ENCODE results near the gene PARD3B. TPM values are rescaled to one million over a fixed set of nuclear protein-coding genes. Genes with fewer than 3 reads are reported as not detected.
"Not testable (repeated sequence)": the region's sequence is repeated elsewhere in the genome, so short reads cannot be mapped to it uniquely, and the experiment has no call there.

PARD3B gene
- total RNA-seq, 2 experiments from 2014 or later: 0.46 TPM; not detected in 1

GRCh38 chr2:205482399-205483081 is 937.3 kb downstream of the PARD3B start:
- H3K9me3 Mint-ChIP-seq (ENCODE audit: low read depth): no peaks in the 10 kb centered on the region
- ChIA-PET CTCF (interaction anchor here (0.6 to 1.3 kb wide), 4 partner anchors 10 to 512 kb away, joined by 3 to 8 read pairs (median 3); no protein-coding TSS in a partner anchor), POLR2A (no interaction called here)
- H3K27ac Mint-ChIP-seq: no peak overlapping the region
- intact Hi-C loops (cut with DNase I, micrococcal nuclease): no loop called here
- peaks cover 4% of the 10 kb centered on the region for H3K27me3 Mint-ChIP-seq
- no peaks in the 10 kb centered on the region for H3K36me3 Mint-ChIP-seq (ENCODE audit: low read depth)
- no peaks in the 10 kb centered on the region for H3K4me1 Mint-ChIP-seq
- no peak overlapping the region for H3K4me3 Mint-ChIP-seq
- no peak for ATAC-seq
- no peak for DNase-seq

- no peak for DNase-seq
- intact Hi-C loops (cut with DNase I, micrococcal nuclease): no loop called here
- Mint-ChIP-seq H3K4me3 (no peak overlapping the region), H3K27ac (no peak overlapping the region), H3K36me3 (ENCODE audit: low read depth) (no peaks in the 10 kb centered on the region), H3K4me1 (no peaks in the 10 kb centered on the region), H3K9me3 (ENCODE audit: low read depth) (no peaks in the 10 kb centered on the region), H3K27me3 (peaks cover 4% of the 10 kb centered on the region)
- ATAC-seq: no peak
- CTCF ChIA-PET: interaction anchor here (0.6 to 1.5 kb wide), 4 partner anchors 10 to 512 kb away, joined by 3 to 8 read pairs (median 4); no protein-coding TSS in a partner anchor
- POLR2A ChIA-PET: no interaction called here
Observed at GRCh38 chr2:205483095-205483494, 937.8 kb downstream of the PARD3B start.

- ChIA-PET POLR2A (no interaction called here), CTCF (interaction anchor here (1.3 to 1.5 kb wide), 2 partner anchors 9 to 11 kb away, joined by 5 to 8 read pairs; no protein-coding TSS in a partner anchor)
- peaks cover 4% of the 10 kb centered on the region for H3K27me3 Mint-ChIP-seq
Observed at GRCh38 chr2:205484215-205484614, 938.9 kb downstream of the PARD3B start.

GRCh38 chr2:205484764-205485163 is 939.5 kb downstream of the PARD3B start:
- peaks cover 2% of the 10 kb centered on the region for H3K27me3 Mint-ChIP-seq
- POLR2A ChIA-PET: no interaction called here

More at GRCh38 chr2:205484215-205484614, 938.9 kb downstream of the PARD3B start:
- Mint-ChIP-seq H3K27ac (no peak overlapping the region), H3K4me3 (no peak overlapping the region), H3K36me3 (ENCODE audit: low read depth) (no peaks in the 10 kb centered on the region), H3K9me3 (ENCODE audit: low read depth) (no peaks in the 10 kb centered on the region), H3K4me1 (no peaks in the 10 kb centered on the region)
- ATAC-seq (no peak), DNase-seq (no peak)
- intact Hi-C loops (cut with DNase I, micrococcal nuclease): no loop called here

GRCh38 chr2:205493528-205493927 is 948.3 kb downstream of the PARD3B start:
- ChIA-PET POLR2A (interaction anchor here (0.6 kb wide), 1 partner anchor 27 kb away, joined by 3 read pairs; no protein-coding TSS in a partner anchor), CTCF (interaction anchor here (1.6 kb wide), 1 partner anchor 10 kb away, joined by 8 read pairs; no protein-coding TSS in a partner anchor)
- H3K27me3 Mint-ChIP-seq; H3K9me3 Mint-ChIP-seq (ENCODE audit: low read depth); intact Hi-C loops (cut with DNase I, micrococcal nuclease); ATAC-seq; H3K4me1 Mint-ChIP-seq; DNase-seq; H3K4me3 Mint-ChIP-seq; H3K36me3 Mint-ChIP-seq (ENCODE audit: low read depth); H3K27ac Mint-ChIP-seq: not testable (repeated sequence)

More at GRCh38 chr2:205484764-205485163, 939.5 kb downstream of the PARD3B start:
- Mint-ChIP-seq H3K9me3 (ENCODE audit: low read depth) (no peaks in the 10 kb centered on the region), H3K27ac (no peak overlapping the region), H3K4me3 (no peak overlapping the region), H3K36me3 (ENCODE audit: low read depth) (no peaks in the 10 kb centered on the region), H3K4me1 (no peaks in the 10 kb centered on the region)
- CTCF ChIA-PET: interaction anchor here (1.5 kb wide), 1 partner anchor 11 kb away, joined by 5 read pairs; no protein-coding TSS in a partner anchor
- ATAC-seq (no peak), DNase-seq (no peak)
- intact Hi-C loops (cut with DNase I, micrococcal nuclease): no loop called here

- no peaks in the 10 kb centered on the region for H3K27me3 Mint-ChIP-seq
- no peaks in the 10 kb centered on the region for H3K36me3 Mint-ChIP-seq (ENCODE audit: low read depth)
- no peak overlapping the region for H3K4me3 Mint-ChIP-seq
- DNase-seq: no peak
- peaks cover 4% of the 10 kb centered on the region for H3K9me3 Mint-ChIP-seq (ENCODE audit: low read depth)
- no peak overlapping the region for H3K27ac Mint-ChIP-seq
- CTCF ChIA-PET: interaction anchor here (1.1 kb wide), 1 partner anchor 11 kb away, joined by 5 read pairs; no protein-coding TSS in a partner anchor
- POLR2A ChIA-PET: interaction anchor here (0.5 kb wide), 1 partner anchor 94 kb away, joined by 3 read pairs; no protein-coding TSS in a partner anchor
- H3K4me1 Mint-ChIP-seq: no peaks in the 10 kb centered on the region
- ATAC-seq: no peak
- intact Hi-C loops (cut with DNase I, micrococcal nuclease): no loop called here
Observed at GRCh38 chr2:205494537-205495235, 949.4 kb downstream of the PARD3B start.

- H3K4me3 Mint-ChIP-seq: no peak overlapping the region
- no peak for ATAC-seq
- no peaks in the 10 kb centered on the region for H3K27me3 Mint-ChIP-seq
- peaks cover 4% of the 10 kb centered on the region for H3K9me3 Mint-ChIP-seq (ENCODE audit: low read depth)
- ChIA-PET CTCF (interaction anchor here (1.1 kb wide), 1 partner anchor 12 kb away, joined by 5 read pairs; no protein-coding TSS in a partner anchor), POLR2A (no interaction called here)
- no peaks in the 10 kb centered on the region for H3K4me1 Mint-ChIP-seq
- no peaks in the 10 kb centered on the region for H3K36me3 Mint-ChIP-seq (ENCODE audit: low read depth)
- no peak overlapping the region for H3K27ac Mint-ChIP-seq
- intact Hi-C loops (cut with DNase I, micrococcal nuclease): no loop called here
- DNase-seq: no peak
Observed at GRCh38 chr2:205495819-205496218, 950.5 kb downstream of the PARD3B start.

- H3K4me1 Mint-ChIP-seq: no peaks in the 10 kb centered on the region
- no peaks in the 10 kb centered on the region for H3K36me3 Mint-ChIP-seq (ENCODE audit: low read depth)
- H3K27me3 Mint-ChIP-seq: no peaks in the 10 kb centered on the region
- no peak overlapping the region for H3K27ac Mint-ChIP-seq
- ATAC-seq: no peak
- intact Hi-C loops (cut with DNase I, micrococcal nuclease): no loop called here
- DNase-seq: no peak
- no peak overlapping the region for H3K4me3 Mint-ChIP-seq
- POLR2A ChIA-PET: interaction anchor here (0.7 kb wide), 1 partner anchor 81 kb away, joined by 8 read pairs; no protein-coding TSS in a partner anchor
- CTCF ChIA-PET: interaction anchor here (0.5 kb wide), 1 partner anchor 182 kb away, joined by 3 read pairs; no protein-coding TSS in a partner anchor
- peaks cover 3% of the 10 kb centered on the region for H3K9me3 Mint-ChIP-seq (ENCODE audit: low read depth)
Observed at GRCh38 chr2:205496370-205496769, 951.1 kb downstream of the PARD3B start.

GRCh38 chr2:205496772-205497171 is 951.5 kb downstream of the PARD3B start:
- Mint-ChIP-seq H3K4me1 (no peaks in the 10 kb centered on the region), H3K4me3 (no peak overlapping the region), H3K36me3 (ENCODE audit: low read depth) (no peaks in the 10 kb centered on the region), H3K27me3 (no peaks in the 10 kb centered on the region), H3K9me3 (ENCODE audit: low read depth) (no peaks in the 10 kb centered on the region), H3K27ac (no peak overlapping the region)
- CTCF ChIA-PET: interaction anchor here (0.5 to 0.7 kb wide), 2 partner anchors 182 to 1875 kb away, joined by 3 to 4 read pairs; no protein-coding TSS in a partner anchor
- POLR2A ChIA-PET: interaction anchor here (0.7 kb wide), 1 partner anchor 81 kb away, joined by 8 read pairs; no protein-coding TSS in a partner anchor
- ATAC-seq (no peak), DNase-seq (no peak)
- intact Hi-C loops (cut with DNase I, micrococcal nuclease): no loop called here

- Mint-ChIP-seq H3K4me3 (no peak overlapping the region), H3K9me3 (ENCODE audit: low read depth) (no peaks in the 10 kb centered on the region), H3K27ac (no peak overlapping the region), H3K4me1 (no peaks in the 10 kb centered on the region), H3K36me3 (ENCODE audit: low read depth) (no peaks in the 10 kb centered on the region), H3K27me3 (no peaks in the 10 kb centered on the region)
- ATAC-seq (no peak), DNase-seq (no peak)
- CTCF ChIA-PET: no interaction called here
- intact Hi-C loops (cut with DNase I, micrococcal nuclease): no loop called here
- POLR2A ChIA-PET: no interaction called here
Observed at GRCh38 chr2:205499006-205499405, 953.7 kb downstream of the PARD3B start.

- no peaks in the 10 kb centered on the region for H3K27me3 Mint-ChIP-seq
- no peak overlapping the region for H3K4me3 Mint-ChIP-seq
- CTCF ChIA-PET: no interaction called here
- POLR2A ChIA-PET: interaction anchor here (0.6 kb wide), 1 partner anchor 39 kb away, joined by 3 read pairs; no protein-coding TSS in a partner anchor
- no peak for DNase-seq
- ATAC-seq: no peak
- no peaks in the 10 kb centered on the region for H3K4me1 Mint-ChIP-seq
- no peaks in the 10 kb centered on the region for H3K9me3 Mint-ChIP-seq (ENCODE audit: low read depth)
- H3K36me3 Mint-ChIP-seq (ENCODE audit: low read depth): no peaks in the 10 kb centered on the region
- intact Hi-C loops (cut with DNase I, micrococcal nuclease): no loop called here
- H3K27ac Mint-ChIP-seq: no peak overlapping the region
Observed at GRCh38 chr2:205500065-205500464, 954.8 kb downstream of the PARD3B start.

All from activated CD4-positive, alpha-beta T cell treated with anti-CD3 and anti-CD28 coated beads for 36 hours (primary cell).